ENCODE data around the gene DEFB118. TPM values are rescaled to one million over a fixed set of nuclear protein-coding genes. Genes with fewer than 3 reads are reported as not detected.
"Not testable (repeated sequence)": the region's sequence is repeated elsewhere in the genome, so short reads cannot be mapped to it uniquely, and the experiment has no call there.

The DEFB118 gene
- total RNA-seq, 4 donors from 2014 or later: not detected

GRCh38 chr20:31363295-31363694 lies 5.1 kb upstream of the DEFB118 start:
- no peaks in the 10 kb centered on the region for H3K9me3 ChIP-seq
- H3K27me3 ChIP-seq: no peaks in the 10 kb centered on the region
- no peak overlapping the region for H3K4me3 ChIP-seq
- no peak overlapping the region for H3K27ac ChIP-seq
- no peak for TF ChIP-seq CTCF (IDR thresholded peaks at IDR 0.05)
- TF ChIP-seq POLR2AphosphoS5 (IDR thresholded peaks at IDR 0.05): no peak
- TF ChIP-seq EP300 (IDR thresholded peaks at IDR 0.05): no peak
- no peak for TF ChIP-seq POLR2A (IDR thresholded peaks at IDR 0.05)
- no peaks in the 10 kb centered on the region for H3K36me3 ChIP-seq
- WGBS: 73% methylated on average over 4 of the region's 4 CpGs
- DNase-seq (ENCODE audit: low spot score in 2 of 2): no peak
- no peaks in the 10 kb centered on the region for H3K4me1 ChIP-seq

- not testable (repeated sequence) for H3K27ac ChIP-seq; H3K9me3 ChIP-seq; H3K27me3 ChIP-seq; H3K36me3 ChIP-seq; H3K4me1 ChIP-seq; H3K4me3 ChIP-seq; DNase-seq (ENCODE audit: low spot score in 2 of 2)
- WGBS: 77% methylated on average over 5 of the region's 5 CpGs
Measured at GRCh38 chr20:31364272-31364671, 4.1 kb upstream of the DEFB118 start.

GRCh38 chr20:31374346-31374745 lies 5.9 kb downstream of the DEFB118 start:
- WGBS: 70% methylated on average over 2 of the region's 2 CpGs
- no peak overlapping the region for H3K4me3 ChIP-seq

GRCh38 chr20:31390490-31390889 lies 22.1 kb downstream of the DEFB118 start, which contains the start of gene DEFB119:
Gene DEFB119, minus strand, starts transcription at chr20:31390590. Its CDS starts 107 bp downstream, at chr20:31390483.
- Histone ChIP-seq H3K4me1 (no peaks in the 10 kb centered on the region), H3K9me3 (no peaks in the 10 kb centered on the region), H3K4me3 (no peak within 1 kb of the TSS), H3K27me3 (peaks cover 6% of the 10 kb centered on the region), H3K27ac (no peak within 1 kb of the TSS), H3K36me3 (no peaks in the 10 kb centered on the region)
- 48% methylated on average over 1 of the region's 1 CpG for WGBS
- TF ChIP-seq POLR2A (IDR thresholded peaks at IDR 0.05) (no peak), POLR2AphosphoS5 (IDR thresholded peaks at IDR 0.05) (no peak), EP300 (IDR thresholded peaks at IDR 0.05) (no peak), CTCF (IDR thresholded peaks at IDR 0.05) (no peak)
- no peak for DNase-seq (ENCODE audit: low spot score in 2 of 2)

More at GRCh38 chr20:31374346-31374745, 5.9 kb downstream of the DEFB118 start:
- no peaks in the 10 kb centered on the region for H3K27me3 ChIP-seq
- TF ChIP-seq EP300 (IDR thresholded peaks at IDR 0.05) (no peak), POLR2AphosphoS5 (IDR thresholded peaks at IDR 0.05) (no peak), CTCF (IDR thresholded peaks at IDR 0.05) (no peak), POLR2A (IDR thresholded peaks at IDR 0.05) (no peak)
- H3K27ac ChIP-seq: no peak overlapping the region
- H3K4me1 ChIP-seq: no peaks in the 10 kb centered on the region
- DNase-seq (ENCODE audit: low spot score in 2 of 2): no peak
- no peaks in the 10 kb centered on the region for H3K36me3 ChIP-seq
- no peaks in the 10 kb centered on the region for H3K9me3 ChIP-seq

- Histone ChIP-seq H3K27me3 (peaks cover 6% of the 10 kb centered on the region), H3K27ac (no peak overlapping the region), H3K4me3 (no peak overlapping the region), H3K4me1 (no peaks in the 10 kb centered on the region), H3K36me3 (no peaks in the 10 kb centered on the region), H3K9me3 (no peaks in the 10 kb centered on the region)
- no peak for DNase-seq (ENCODE audit: low spot score in 2 of 2)
- TF ChIP-seq EP300 (IDR thresholded peaks at IDR 0.05) (no peak), CTCF (IDR thresholded peaks at IDR 0.05) (no peak), POLR2A (IDR thresholded peaks at IDR 0.05) (no peak), POLR2AphosphoS5 (IDR thresholded peaks at IDR 0.05) (no peak)
- WGBS: 63% methylated on average over 2 of the region's 2 CpGs
Measured at GRCh38 chr20:31392836-31393235, 24.4 kb downstream of the DEFB118 start.

GRCh38 chr20:31394900-31395299 lies 26.5 kb downstream of the DEFB118 start:
- Histone ChIP-seq H3K27me3 (peaks cover 4% of the 10 kb centered on the region), H3K9me3 (no peaks in the 10 kb centered on the region), H3K36me3 (no peaks in the 10 kb centered on the region), H3K4me1 (no peaks in the 10 kb centered on the region), H3K4me3 (no peak overlapping the region), H3K27ac (no peak overlapping the region)
- DNase-seq (ENCODE audit: low spot score in 2 of 2): no peak
- TF ChIP-seq POLR2A (IDR thresholded peaks at IDR 0.05): no peak
- no peak for TF ChIP-seq CTCF (IDR thresholded peaks at IDR 0.05)
- no peak for TF ChIP-seq POLR2AphosphoS5 (IDR thresholded peaks at IDR 0.05)
- no peak for TF ChIP-seq EP300 (IDR thresholded peaks at IDR 0.05)
- WGBS: 44% methylated on average over 3 of the region's 3 CpGs

Measured in suprapubic skin (tissue), 4 donors.